HG03354 (cell line): ENCODE data around the gene TMEM154.

Experiments
- ATAC-seq: cut with Tn5 transposase; IDR thresholded peaks from one replicate; pipeline ENCODE4 v1.9.1; 2021; ENCODE audit warnings: mild to moderate bottlenecking; ENCODE audit not compliant: unreplicated experiment, poor library complexity, severe bottlenecking

TMEM154 gene

DNA sequence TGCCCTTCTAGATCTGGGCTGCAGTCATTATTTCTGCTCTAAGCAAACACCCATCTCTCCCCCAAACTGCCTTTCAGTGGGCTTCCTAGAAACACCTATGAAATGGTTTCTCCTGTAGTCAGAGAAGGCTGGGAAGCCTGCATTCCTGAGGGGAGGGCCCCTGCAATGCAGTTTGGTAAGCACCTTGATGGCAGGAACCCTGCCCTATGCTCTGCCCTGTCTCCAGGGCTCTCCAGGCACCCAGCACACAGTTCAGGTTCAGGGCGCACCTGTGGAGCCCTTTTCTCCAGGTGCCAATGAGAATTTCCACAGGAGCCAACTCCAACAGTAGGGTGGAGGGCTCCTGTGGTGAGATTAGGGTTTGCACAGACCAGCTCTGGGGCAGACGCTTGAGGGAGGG is 74.8 kb downstream of the TMEM154 start:
- ATAC-seq: no peak

DNA sequence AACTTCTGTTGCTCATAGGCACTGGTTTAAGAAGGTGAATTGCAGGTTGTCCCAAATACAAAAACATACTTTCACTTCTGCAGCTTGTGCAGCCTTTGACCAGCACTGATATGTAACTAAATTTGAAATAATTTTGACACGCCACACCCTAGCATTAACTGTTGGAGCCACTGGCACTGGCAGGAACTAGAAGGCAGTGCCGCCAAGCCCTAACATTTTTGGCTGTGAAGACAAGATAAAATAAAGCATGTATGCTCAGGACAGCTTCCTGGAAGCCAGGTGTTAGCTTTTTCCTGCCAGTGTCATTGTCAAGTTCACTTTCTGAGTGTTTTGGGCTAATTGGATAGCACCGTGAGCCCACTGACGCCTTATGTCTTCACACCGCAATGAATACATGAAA is 78.6 kb downstream of the TMEM154 start:
- ATAC-seq: no peak

DNA sequence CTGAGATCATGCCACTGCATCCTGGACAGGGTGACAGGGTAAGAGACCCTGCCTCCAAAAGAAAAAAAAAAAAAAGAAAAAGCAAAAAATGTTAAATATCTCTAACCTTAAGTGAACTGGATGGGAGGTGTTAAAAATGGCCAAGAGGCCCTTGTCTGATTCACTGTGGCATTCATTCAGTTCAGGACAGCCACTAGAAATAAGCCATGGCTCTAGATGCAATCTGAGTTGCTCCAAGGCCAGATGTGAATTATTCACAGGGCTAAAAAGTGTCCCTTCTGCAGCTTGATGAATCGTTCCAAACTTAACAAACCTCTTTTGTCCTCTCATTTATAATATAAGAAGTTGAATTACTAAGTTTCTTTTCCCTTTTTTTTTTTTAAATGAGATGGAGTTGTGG is 80.2 kb downstream of the TMEM154 start:
- ATAC-seq: no peak

DNA sequence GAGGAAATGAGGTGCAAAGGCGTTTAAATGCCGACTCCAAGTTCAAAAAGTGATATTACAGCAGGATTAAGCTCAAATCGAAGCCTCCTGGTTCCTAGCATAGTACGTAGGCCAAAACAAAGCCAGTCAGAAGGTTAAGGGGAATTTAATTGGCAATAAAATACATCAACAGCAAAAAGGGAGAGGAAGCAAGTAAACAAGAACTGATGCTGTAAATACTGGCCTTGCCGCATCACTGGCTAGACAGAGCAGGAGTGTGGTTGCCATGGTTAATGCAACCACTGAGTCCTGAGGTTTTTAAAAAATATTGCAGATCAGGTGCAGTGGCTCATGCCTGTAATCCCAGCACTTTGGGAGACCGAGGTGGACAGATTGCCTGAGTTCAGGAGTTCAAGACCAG is 80.7 kb downstream of the TMEM154 start:
- ATAC-seq: no peak

DNA sequence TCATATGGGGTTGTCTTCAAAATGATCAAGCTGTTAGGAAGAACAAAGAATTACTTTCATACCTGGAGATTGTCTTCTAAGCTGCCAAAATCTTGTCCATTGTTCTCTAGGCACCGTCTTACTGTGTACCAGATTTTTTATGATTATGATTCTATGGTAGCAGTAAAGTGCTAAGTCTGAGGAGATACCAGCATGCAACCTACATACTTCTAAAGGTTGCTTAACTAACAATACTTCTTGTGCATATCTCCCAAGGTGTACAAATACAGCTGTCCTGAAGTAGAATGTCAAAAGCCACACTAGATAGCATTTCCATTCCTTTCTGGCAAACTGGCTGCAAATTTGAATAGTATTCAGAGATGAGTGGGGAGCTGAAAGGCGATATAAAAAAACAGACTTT is 81.3 kb downstream of the TMEM154 start:
- no peak for ATAC-seq

DNA sequence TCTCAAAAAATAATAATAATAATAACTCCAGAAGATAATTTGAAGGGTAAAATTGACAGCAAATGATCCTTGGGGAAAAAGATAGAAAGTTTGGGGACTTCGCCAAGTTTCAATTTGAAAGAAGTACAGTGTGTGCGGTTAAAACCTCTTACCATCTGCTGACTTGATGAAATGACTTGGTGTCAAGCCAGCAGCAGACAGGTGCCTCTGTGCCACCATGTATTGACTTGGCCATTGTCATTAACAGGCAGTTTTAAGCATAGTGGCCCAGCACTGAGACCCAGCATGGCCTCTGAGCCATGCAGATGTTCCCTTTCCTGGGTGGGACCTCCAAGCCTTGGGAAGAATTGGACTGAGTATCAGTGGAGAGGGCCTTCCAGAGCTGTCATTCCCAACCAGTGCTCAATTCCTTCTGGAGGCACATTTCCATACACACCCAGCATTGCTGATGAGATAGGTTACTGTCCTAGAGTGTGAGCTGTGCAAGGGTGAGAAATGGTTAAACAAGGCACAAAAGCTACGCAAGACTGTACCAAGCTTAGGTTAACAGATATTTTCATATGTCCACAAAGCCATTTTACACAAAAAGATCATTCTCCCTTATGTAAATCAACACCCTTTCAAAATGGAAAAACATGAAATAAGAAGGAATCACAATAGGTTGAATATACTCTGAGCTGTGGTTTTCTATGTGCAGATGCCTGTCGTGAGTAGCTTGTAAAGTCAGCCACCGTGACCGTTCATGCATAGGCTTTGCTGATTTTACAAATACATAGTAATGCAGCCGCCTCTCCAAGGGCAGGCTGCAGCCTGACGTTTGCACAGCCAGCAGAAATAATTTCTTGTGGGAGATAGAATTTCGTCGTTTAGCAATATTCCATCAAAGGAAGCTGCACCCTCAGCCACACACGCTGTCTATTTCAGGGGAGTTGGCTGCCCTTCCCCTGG is 84.5 kb downstream of the TMEM154 start:
- peak; percentile 54 for ATAC-seq

DNA sequence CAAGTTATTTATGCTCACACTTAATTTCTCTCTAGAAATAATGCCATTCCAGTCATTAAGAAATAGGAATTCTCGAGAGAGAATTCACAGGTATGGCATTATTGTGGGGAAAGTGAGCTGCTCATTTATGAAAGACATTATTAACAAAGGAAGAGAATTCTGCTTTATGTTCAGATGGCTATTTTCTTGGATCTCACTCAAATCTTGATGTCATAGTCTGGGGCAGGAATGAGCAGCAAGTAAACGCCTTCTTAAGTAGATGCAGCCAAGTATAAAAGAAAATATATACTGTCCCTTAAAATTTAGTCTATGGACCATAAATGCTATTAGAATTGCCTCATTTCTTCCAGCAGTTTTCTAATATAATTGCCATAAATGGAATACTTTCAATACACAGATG is 85.7 kb downstream of the TMEM154 start:
- ATAC-seq: no peak

DNA sequence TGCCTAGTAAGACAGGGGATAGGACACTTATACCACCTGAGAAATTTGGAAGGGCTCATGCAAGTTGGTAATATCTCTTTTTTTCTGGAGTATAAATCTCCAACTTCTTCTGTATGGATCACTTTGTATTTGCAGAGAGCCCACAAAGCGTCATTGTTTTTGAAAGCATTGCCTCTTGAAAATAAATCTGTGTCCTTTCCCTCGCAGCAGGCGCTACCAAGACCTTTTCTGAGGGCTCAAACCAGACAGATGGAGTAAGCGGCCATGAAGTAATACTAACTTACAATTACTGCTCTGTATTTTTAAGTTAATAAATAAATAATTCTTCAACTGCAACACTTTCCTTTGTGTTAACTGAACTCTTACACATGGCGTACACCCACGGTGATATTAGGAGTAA is 87.9 kb downstream of the TMEM154 start:
- no peak for ATAC-seq

DNA sequence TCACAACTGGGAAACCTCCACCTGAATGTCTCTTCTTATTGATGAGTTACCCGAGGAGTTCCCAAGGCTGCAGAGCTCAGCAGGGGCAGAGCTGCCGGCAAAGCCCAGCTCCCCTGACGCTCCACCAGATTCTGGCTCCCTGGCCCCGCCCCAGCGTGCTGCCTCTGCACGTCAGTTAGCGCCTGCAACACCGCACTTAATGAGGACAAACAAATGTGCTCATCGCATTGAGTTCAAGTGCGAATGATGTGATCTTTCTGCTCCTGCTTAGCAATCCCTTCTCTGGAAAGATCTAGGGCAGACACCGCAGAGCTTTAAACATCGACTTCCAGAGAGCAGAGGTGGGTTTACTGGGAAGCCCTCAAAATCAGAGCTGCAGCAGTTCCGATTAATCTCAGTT is 88.4 kb downstream of the TMEM154 start:
- peak; percentile 81 for ATAC-seq

DNA sequence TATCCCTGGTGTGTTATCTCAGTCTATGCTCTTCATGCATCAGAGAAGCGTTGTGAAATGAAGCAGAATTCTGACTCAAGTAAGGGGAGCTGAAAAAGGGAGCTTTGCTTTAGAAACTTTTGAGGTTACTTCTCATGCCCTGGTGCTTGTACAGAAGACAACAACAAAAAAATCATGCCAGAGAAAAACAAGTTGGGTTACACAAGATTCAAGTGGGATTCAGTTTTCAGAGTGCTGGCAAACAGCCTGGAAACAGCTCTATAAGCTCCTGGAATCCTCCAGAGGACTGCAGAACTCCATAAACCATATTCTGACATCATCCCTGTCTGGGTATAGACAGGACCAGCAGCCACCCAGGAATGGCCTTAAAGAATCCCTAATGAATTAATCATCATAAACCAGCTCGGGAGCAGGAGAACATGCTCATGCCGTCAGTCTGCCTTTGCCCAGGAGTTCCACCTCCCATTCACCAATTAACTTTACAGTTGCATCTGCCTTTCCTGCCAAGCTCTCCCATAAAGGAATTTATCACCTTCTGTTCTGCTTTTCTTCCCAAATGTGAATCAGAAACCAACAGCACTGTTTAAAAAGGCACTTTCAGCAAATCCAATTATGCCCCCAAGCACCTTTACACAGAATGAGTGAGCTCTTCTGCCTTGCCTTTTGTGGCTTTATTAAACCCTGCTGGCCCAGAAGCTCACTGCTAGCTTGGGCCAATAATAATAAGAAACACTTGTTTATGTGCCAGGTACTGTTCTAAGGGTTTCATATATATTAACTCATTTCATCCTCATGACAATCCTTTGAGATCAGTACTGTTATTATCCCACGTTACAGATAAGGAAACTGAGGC is 89.4 kb downstream of the TMEM154 start:
- no peak for ATAC-seq

DNA sequence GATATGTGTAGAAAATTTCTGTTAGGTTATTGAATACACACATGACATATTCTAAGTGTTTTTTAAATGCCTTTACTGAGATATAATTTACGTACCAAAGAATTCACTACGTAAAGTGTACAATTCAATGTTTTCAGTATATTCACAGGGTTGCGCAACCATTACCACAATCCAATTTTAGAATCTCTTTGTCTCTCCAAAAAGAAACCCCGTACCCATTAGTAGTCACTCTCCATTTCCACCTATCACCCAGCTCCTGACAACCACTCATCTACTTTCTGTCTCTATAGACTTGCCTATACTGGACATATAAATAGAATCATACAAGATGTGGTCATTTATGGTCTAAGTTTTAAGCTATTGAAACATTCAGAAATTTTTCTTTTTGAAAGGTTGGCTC is 90.9 kb downstream of the TMEM154 start:
- no peak for ATAC-seq

DNA sequence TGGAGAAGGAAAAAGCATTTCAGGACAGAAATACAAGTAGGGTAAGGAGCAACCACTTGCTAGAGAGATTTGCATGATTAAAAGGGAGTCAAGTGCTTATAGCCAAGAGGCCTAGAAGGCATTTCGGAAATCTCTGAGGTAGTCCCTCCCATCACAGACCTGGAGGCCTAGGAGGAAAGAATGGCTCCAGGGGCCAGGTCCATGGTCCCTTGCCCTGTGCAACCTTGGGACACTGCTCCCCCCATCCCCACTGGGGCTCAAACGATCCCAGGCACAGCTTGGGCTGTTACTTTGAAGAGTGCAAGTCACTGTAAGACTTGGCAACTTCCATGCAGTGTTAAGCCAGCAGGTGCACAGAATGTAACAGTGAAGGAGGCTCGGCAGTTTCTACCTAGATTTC is 92.7 kb downstream of the TMEM154 start:
- ATAC-seq: no peak

DNA sequence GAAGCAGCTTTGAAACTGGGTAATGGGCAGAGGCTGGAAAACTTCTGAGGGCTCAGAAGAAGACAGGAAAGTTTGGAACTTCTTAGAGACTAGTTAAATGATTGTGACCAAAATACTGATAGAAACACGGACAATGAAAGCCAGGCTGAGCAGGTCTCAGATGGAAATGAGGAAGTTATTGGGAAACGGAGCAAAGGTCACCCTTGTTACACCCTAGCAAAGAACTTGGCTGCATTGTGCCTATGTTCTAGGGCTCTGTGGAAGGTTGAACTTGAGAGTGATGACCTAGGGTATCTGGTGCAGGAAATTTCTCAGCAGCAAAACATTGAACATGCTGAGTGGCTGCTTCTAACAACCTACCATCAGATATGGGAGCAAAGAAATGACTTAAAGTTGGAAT is 93.1 kb downstream of the TMEM154 start:
- no peak for ATAC-seq

DNA sequence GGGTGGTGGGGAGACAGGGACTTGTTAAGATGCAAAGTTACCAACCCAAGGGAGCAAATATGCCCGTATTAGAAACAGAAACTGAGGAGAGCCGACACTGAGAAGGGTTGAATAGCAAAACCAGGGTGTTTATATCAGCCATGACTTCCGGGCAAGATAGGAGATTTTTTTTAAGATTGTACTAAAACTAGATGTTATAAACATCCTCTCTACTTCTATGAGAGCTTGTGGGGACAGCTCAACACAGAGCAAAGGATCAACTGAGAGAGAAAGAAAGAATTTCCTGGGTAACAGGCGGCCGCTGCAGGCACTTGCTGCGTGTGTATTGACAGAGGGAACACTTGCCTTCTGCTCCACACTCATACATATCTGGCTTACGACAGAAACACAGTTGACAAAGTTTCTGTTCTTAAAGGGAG is 94.8 kb downstream of the TMEM154 start:
- ATAC-seq: no peak

DNA sequence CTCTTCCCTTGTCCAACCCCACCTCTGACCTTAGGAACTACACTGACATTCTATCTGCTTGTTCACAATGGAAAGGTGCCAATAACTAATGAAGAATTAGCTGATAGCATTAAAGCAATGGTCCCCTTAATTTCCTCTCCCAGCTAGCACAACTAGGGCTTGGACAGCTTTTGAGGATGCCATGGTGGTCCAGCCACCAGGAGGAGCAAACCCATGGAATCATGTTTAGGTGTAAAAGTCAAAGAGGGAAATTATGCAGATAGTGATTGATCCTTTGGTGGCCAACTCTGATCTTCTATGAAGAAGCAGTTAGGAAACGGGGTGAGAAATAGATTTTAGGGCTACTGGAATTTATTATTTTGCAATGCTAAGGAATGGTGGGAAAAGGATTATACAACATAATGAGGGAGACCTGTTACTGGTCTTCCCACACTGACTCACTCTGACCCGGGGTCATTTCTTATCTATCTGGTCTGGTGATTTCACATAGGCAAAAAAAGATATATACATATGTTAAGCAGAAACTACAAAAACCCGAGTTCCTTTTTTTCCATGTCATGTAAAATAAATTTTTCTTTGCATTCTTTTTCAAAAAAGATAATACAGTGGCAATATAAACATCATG is 98.1 kb downstream of the TMEM154 start:
- no peak for ATAC-seq

DNA sequence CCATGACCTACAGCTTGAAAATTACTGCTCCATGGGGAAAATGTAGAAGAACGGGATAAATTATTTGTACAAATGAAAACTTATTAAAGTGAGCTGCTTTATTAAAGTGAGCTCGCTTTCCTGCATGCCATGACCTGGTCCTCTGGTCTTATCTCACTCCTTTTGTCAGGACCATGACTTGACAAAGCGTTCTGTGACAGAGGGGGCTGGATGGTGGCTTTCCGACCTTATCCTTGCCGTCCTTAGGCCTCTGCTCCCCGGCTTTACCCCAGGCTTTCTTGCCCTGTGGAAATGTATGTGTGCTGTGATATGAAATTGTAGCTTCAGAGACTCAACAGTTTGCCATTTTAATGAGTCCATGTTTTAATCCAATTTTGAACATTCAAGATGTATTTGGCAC is 99.9 kb downstream of the TMEM154 start:
- ATAC-seq: no peak

DNA sequence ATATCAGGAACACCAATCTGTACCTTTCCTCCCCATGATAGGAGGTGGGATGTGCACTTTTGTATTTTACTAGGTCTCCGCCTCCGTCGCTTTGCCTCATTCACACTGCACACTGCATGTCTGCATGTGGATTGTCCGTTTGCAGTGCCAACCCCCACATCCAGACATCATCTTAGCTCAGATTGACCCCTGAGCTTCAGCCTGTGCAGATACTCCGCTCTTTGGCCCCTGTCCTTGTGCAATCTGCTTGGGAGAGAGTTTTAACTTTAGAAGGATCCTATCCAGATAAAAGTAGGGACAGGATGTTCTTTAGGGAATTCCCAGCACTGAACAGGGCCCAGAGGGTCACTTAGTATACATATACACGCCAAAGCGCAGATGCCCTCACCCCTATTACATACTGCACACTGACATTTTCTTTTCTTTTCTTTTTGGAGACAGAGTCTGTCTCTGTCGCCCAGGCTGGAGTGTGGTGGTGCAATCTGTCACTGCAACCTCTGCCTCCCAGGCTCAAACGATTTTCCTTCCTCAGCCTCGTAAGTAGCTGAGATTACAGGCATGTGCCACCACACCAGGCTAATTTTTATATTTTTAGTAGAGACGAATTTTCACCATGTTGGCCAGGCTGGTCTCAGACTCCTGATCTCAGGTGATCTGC is 100.6 kb downstream of the TMEM154 start:
- no peak for ATAC-seq

DNA sequence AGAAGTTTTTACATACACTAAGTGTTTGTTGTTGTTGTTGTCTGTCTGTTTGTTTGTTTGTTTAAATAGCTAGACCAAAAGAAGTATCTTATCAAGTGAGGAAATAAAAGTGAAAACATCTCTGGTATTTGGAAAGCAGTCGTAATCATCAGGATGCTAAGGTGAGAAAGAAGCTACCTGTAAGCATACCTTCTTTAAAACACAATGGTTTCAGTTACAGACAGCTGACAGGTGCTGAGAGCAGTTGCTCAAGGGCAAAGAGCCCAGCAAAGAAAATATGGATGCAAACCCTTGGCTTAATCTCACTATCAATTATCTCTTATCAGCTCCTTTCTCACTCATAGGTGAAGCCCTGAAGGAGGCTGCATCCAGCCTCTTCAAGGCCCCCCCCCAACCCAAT is 101.1 kb downstream of the TMEM154 start:
- no peak for ATAC-seq

DNA sequence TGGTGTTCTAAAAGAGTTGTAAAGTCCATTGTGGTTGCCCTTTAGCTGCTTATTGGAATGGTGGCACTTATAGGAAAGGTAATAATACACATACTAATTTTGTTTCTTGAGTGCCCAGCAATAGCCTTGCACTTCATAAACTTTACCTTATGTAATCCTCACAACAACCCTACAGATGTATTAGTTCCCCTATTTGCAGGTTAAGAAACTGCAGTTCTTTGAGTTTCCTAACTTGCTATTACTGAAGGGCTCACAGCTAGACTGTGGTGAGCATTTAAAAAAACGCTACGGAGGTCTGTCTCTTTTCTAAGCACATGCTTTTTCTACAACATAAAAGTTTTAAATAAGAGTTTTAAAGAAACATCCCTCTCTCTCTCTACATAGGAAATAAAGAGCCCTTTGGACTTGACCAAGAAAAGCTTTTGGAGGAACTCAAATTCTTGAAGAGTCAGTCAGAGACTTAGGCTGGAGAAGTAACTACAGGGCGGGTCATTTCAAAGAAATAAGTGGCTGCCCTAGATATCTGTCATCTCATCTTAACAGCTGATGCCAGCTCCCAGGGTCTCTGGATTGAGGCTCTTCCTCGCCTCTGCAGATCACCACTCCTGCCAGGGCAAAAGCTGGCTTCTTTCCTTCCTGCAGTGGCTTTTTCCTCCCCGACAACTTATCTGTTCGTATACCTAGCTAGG is 101.9 kb downstream of the TMEM154 start:
- ATAC-seq: peak; percentile 86
